Gastroesophageal sphincter (tissue), 3 donors: ENCODE measurements around the gene UBXN6.

Experiments used
- CTCF ChIP-seq, 4 experiments: fragments of 200-600 bp in 2 of 4; fragments of 450-650 bp in 2 of 4; sonication (generic) in 1 of 4; IDR thresholded peaks; one replicate each; pipeline ENCODE4 v1.5.1; 2017 to 2019; ENCODE audit warnings: antibody characterized with exemption in 4 of 4, mild to moderate bottlenecking in 2 of 4, moderate library complexity in 2 of 4
- EP300 ChIP-seq: sonication (generic); formaldehyde crosslinking; IDR thresholded peaks from one replicate; pipeline ENCODE4 v1.6.1; 2017; ENCODE audit warnings: antibody characterized with exemption, mild to moderate bottlenecking
- POLR2A ChIP-seq, 2 donors: fragments of 450-650 bp; IDR thresholded peaks; one replicate each; pipeline ENCODE4 v1.6.1; 2017; ENCODE audit warnings: antibody characterized with exemption in 2 of 2, mild to moderate bottlenecking in 2 of 2, moderate library complexity in 1 of 2
- POLR2AphosphoS5 ChIP-seq: sonication (generic); formaldehyde crosslinking; IDR thresholded peaks from one replicate; pipeline ENCODE4 v1.6.1; 2017; ENCODE audit warnings: antibody characterized with exemption

DNA sequence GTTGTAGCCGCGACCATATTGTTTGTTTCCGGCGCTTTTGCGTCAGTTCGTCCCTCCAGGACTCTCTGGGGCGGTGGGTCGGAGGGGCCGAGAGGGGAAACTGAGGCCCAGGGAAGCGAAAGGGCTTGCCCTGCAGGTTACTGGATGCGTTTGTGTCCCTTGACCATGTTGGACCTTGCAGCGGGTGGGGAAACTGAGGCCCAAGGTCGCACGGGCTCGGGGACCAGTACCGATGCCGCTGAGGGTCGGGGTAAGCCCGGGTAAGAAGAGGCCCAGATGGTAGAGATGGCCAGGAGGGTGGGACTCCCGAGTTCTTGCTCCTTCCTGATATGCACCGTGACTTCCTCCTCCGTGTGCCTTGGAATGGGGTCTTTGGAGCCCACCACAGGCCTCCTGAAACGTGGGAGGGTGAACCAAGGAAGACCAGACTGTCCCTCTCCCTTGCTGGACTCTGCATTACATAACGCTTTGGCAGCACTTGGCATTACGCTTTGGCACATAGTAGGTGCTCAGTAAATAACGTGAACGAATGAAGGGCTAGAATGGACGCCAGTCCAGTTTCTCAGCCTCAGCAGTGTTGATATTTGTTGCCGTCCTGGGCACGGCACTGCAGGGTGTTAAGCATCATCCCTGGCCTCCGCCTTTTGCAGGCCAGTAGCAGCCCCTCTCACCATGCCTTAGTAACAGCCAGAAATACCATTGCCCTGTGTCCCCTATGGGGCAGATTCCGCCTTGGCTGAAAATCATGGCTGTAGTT, 54.4 kb downstream of the UBXN6 start:
- TF ChIP-seq POLR2A (IDR thresholded peaks at IDR 0.05): no peak
- no peak for TF ChIP-seq EP300
- TF ChIP-seq CTCF (IDR thresholded peaks at IDR 0.05): no peak
- no peak for TF ChIP-seq POLR2AphosphoS5
